Measurements from ENCODE around the gene POU2F1. TPM values are rescaled to one million over a fixed set of nuclear protein-coding genes. Genes with fewer than 3 reads are reported as not detected.

POU2F1 gene
- total RNA-seq, 1 experiment from 2014 or later: 28.5 TPM

DNA sequence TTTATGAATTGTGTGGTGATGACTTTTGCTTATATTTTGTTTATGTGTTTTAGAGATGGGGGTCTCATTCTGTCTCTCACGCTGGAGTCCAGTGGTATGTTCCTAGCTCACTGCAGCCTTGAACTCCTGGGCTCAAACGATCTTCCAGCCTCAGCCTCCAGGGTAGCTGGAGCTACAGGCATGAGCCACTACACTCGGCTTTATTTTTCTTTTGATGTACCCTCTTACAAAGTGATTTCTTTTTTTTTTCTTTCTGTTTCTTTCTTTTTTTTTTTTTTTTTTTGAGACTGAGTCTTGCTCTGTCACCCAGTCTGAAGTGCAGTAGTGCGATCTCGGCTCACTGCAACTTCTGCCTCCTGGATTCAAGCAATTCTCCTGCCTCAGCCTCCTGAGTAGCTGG, 250.9 kb downstream of the POU2F1 start:
- H3K27ac ChIP-seq: no peak overlapping the region
- no peak overlapping the region for H3K4me3 ChIP-seq
- no peak overlapping the region for H2AFZ ChIP-seq
- H3F3A ChIP-seq (ENCODE audit: insufficient read depth, low read depth): no peaks in the 10 kb centered on the region
- no peaks in the 10 kb centered on the region for H3K36me3 ChIP-seq (ENCODE audit: low read depth)
- no peaks in the 10 kb centered on the region for H3K4me1 ChIP-seq (replicated peaks; ENCODE audit: insufficient read depth)
- no TSS peak for BruUV-seq (replicated peaks)
- H3K9me2 ChIP-seq (ENCODE audit: insufficient read depth): no peaks in the 10 kb centered on the region; the same call in 1 of the 2 replicates
- no peak for DNase-seq
- POLR2A ChIA-PET (ENCODE audit: unreplicated experiment): no interaction called here
- H3K9me3 ChIP-seq (ENCODE audit: insufficient read depth, low read depth): no peaks in the 10 kb centered on the region
- H3K4me2 ChIP-seq: no peak overlapping the region
- no peak for TF ChIP-seq EZH2 (IDR thresholded peaks at IDR 0.05; ENCODE audit: low read depth)
- TF ChIP-seq, protein P1, sequence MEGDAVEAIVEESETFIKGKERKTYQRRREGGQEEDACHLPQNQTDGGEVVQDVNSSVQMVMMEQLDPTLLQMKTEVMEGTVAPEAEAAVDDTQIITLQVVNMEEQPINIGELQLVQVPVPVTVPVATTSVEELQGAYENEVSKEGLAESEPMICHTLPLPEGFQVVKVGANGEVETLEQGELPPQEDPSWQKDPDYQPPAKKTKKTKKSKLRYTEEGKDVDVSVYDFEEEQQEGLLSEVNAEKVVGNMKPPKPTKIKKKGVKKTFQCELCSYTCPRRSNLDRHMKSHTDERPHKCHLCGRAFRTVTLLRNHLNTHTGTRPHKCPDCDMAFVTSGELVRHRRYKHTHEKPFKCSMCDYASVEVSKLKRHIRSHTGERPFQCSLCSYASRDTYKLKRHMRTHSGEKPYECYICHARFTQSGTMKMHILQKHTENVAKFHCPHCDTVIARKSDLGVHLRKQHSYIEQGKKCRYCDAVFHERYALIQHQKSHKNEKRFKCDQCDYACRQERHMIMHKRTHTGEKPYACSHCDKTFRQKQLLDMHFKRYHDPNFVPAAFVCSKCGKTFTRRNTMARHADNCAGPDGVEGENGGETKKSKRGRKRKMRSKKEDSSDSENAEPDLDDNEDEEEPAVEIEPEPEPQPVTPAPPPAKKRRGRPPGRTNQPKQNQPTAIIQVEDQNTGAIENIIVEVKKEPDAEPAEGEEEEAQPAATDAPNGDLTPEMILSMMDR (conservative IDR thresholded peaks at IDR 0.05): no peak
- no peaks in the 10 kb centered on the region for H3K79me2 ChIP-seq (ENCODE audit: low read depth)
- intact Hi-C loops (cut with micrococcal nuclease; ENCODE audit: unreplicated experiment): no loop called here
- H4K20me1 ChIP-seq (ENCODE audit: insufficient read depth): no peaks in the 10 kb centered on the region
- H3K27me3 ChIP-seq (ENCODE audit: insufficient read depth, low read depth): no peaks in the 10 kb centered on the region
- CTCF ChIA-PET: no interaction called here

DNA sequence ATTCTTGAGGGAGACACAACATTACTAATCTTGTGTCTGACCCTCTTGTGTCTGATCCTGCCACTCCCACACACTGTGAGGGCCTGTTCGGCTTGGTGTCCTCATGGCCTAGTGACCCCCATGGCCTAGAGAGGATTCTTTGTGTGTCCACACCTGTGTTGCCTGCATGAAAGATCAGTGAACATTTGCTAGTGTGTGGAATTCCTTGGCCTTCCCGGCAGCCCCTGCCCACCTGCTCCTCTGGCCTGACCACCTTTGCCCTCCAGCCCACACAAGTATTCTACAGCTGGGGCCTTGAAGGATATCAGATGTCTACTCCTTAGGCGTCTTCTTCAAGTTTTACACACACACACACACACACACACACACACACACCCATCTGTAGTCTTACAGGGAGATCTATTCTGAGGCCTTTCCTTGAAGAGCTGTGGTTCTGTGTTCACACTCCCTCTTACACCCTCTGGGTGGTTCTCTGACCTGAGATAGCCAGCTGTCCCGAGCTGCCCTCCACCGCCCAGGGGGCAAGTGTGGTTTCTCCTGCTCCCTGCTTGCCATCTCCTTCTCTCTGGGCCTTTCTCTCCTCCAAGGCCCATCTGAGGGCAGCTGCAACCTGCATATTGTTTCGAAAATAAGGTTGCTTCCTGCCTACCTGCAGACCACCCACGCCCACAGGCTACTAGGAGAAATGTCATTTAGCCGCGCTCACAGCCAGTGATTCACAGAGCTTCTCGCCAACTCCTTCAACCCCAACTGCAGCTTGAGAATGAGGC, 252.3 kb downstream of the POU2F1 start:
- no peaks in the 10 kb centered on the region for H3K79me2 ChIP-seq (ENCODE audit: low read depth)
- no peaks in the 10 kb centered on the region for H3K9me3 ChIP-seq (ENCODE audit: insufficient read depth, low read depth)
- H2AFZ ChIP-seq: no peak overlapping the region
- H3K4me2 ChIP-seq: no peak overlapping the region
- no peak overlapping the region for H3K27ac ChIP-seq
- H3K27me3 ChIP-seq (ENCODE audit: insufficient read depth, low read depth): no peaks in the 10 kb centered on the region
- ChIA-PET POLR2A (ENCODE audit: unreplicated experiment) (no interaction called here), CTCF (no interaction called here)
- intact Hi-C loops (cut with micrococcal nuclease; ENCODE audit: unreplicated experiment): no loop called here
- H4K20me1 ChIP-seq (ENCODE audit: insufficient read depth): no peaks in the 10 kb centered on the region
- TF ChIP-seq, protein P1 (conservative IDR thresholded peaks at IDR 0.05): no peak
- no peak for TF ChIP-seq EZH2 (IDR thresholded peaks at IDR 0.05; ENCODE audit: low read depth)
- H3K4me1 ChIP-seq (replicated peaks; ENCODE audit: insufficient read depth): no peaks in the 10 kb centered on the region
- BruUV-seq (replicated peaks): no TSS peak
- no peak for DNase-seq
- H3K36me3 ChIP-seq (ENCODE audit: low read depth): no peaks in the 10 kb centered on the region
- H3F3A ChIP-seq (ENCODE audit: insufficient read depth, low read depth): no peaks in the 10 kb centered on the region
- no peak overlapping the region for H3K4me3 ChIP-seq
- H3K9me2 ChIP-seq (ENCODE audit: insufficient read depth): no peaks in the 10 kb centered on the region; the same call in 1 of the 2 replicates

DNA sequence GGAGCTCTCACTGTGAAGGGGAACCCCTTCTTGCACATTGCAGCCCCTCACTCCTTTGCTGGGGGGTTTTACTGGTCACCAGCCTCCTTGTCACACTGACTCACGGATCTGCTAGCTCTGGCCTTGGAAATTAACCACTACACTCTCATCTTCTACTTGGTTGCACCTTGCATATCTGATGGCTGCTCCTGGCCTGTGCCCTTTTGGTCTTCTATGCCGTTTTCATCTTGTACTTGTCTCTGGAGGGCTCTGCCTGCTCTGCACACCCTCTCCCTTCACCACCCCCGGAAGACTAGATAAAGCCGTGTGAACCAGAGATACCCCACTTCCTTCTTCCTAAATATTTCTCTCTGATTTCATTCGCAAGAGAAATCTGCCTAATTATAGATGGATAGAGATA, 253.1 kb downstream of the POU2F1 start:
- BruUV-seq (replicated peaks): no TSS peak
- Histone ChIP-seq H3K27me3 (ENCODE audit: insufficient read depth, low read depth) (no peaks in the 10 kb centered on the region), H4K20me1 (ENCODE audit: insufficient read depth) (no peaks in the 10 kb centered on the region), H3K79me2 (ENCODE audit: low read depth) (no peaks in the 10 kb centered on the region), H3K9me3 (ENCODE audit: insufficient read depth, low read depth) (no peaks in the 10 kb centered on the region), H3K4me2 (no peak overlapping the region), H3K27ac (no peak overlapping the region), H3K4me3 (no peak overlapping the region), H3F3A (ENCODE audit: insufficient read depth, low read depth) (no peaks in the 10 kb centered on the region), H2AFZ (no peak overlapping the region), H3K9me2 (ENCODE audit: insufficient read depth) (no peaks in the 10 kb centered on the region; the same call in 1 of the 2 replicates), H3K4me1 (replicated peaks; ENCODE audit: insufficient read depth) (no peaks in the 10 kb centered on the region), H3K36me3 (ENCODE audit: low read depth) (no peaks in the 10 kb centered on the region)
- no peak for DNase-seq
- CTCF ChIA-PET: no interaction called here
- POLR2A ChIA-PET (ENCODE audit: unreplicated experiment): no interaction called here
- TF ChIP-seq, protein P1 (conservative IDR thresholded peaks at IDR 0.05): no peak
- no peak for TF ChIP-seq EZH2 (IDR thresholded peaks at IDR 0.05; ENCODE audit: low read depth)
- intact Hi-C loops (cut with micrococcal nuclease; ENCODE audit: unreplicated experiment): no loop called here
